Muscle layer of colon (tissue), 2 donors: Measurements from ENCODE around the gene OLFM1.
A peak's percentile ranks its signal among the peaks of the same experiment; 100 is the strongest.

ENCODE experiments used
- H3K27ac ChIP-seq: one replicate; pipeline ENCODE4 v1.7.0; 2013; ENCODE audit warnings: low read depth, mild to moderate bottlenecking, low read length, moderate library complexity
- H3K27me3 ChIP-seq, 2 donors: one replicate each; pipeline ENCODE4 v1.7.0; 2013; ENCODE audit warnings: low read length in 2 of 2, mild to moderate bottlenecking in 2 of 2; ENCODE audit not compliant: insufficient read depth in 2 of 2, control insufficient read depth in 1 of 2
- H3K36me3 ChIP-seq: one replicate; pipeline ENCODE4 v1.7.0; 2013; ENCODE audit warnings: mild to moderate bottlenecking, low read length; ENCODE audit not compliant: insufficient read depth
- H3K4me1 ChIP-seq: one replicate; pipeline ENCODE4 v1.7.0; 2013; ENCODE audit warnings: mild to moderate bottlenecking, low read length; ENCODE audit not compliant: insufficient read depth
- H3K4me3 ChIP-seq, 2 donors: one replicate each; pipeline ENCODE4 v1.7.0; 2013; ENCODE audit warnings: low read length in 2 of 2, low read depth in 1 of 2, mild to moderate bottlenecking in 1 of 2, moderate library complexity in 1 of 2
- H3K9ac ChIP-seq: one replicate; pipeline ENCODE4 v1.7.0; 2013; ENCODE audit warnings: low read length
- H3K9me3 ChIP-seq: one replicate; pipeline ENCODE4 v1.7.0; 2013; ENCODE audit warnings: mild to moderate bottlenecking, low read length
- donor health status: abdominal sarcoma.
- donor health status: Adenocarcinoma of cecum.

OLFM1 gene

GRCh38 chr9:135073081-135073740 is 14.3 kb upstream of the OLFM1 start:
- peaks cover 8% of the 10 kb centered on the region for H3K4me1 ChIP-seq
- no peaks in the 10 kb centered on the region for H3K9me3 ChIP-seq
- peaks cover 0 to 27% of the 10 kb centered on the region in 2 donors for H3K27me3 ChIP-seq
- H3K36me3 ChIP-seq: no peaks in the 10 kb centered on the region
- H3K9ac ChIP-seq: no peak overlapping the region
- no peak overlapping the region for H3K27ac ChIP-seq
- no peak overlapping the region for H3K4me3 ChIP-seq

- no peaks in the 10 kb centered on the region for H3K36me3 ChIP-seq
- H3K27me3 ChIP-seq: peaks cover 0 to 22% of the 10 kb centered on the region in 2 donors
- no peaks in the 10 kb centered on the region for H3K9me3 ChIP-seq
- H3K9ac ChIP-seq: no peak overlapping the region
- H3K27ac ChIP-seq: no peak overlapping the region
- no peak overlapping the region for H3K4me3 ChIP-seq
- H3K4me1 ChIP-seq: peaks cover 8% of the 10 kb centered on the region
Observed at GRCh38 chr9:135073741-135074305, 13.6 kb upstream of the OLFM1 start.

GRCh38 chr9:135074354-135075233 is 12.9 kb upstream of the OLFM1 start:
- no peak overlapping the region for H3K9ac ChIP-seq
- H3K27me3 ChIP-seq: peaks cover 0 to 15% of the 10 kb centered on the region in 2 donors
- peak overlapping the region; percentile 53 to 64 for H3K4me3 ChIP-seq
- no peaks in the 10 kb centered on the region for H3K9me3 ChIP-seq
- no peak overlapping the region for H3K27ac ChIP-seq
- H3K36me3 ChIP-seq: no peaks in the 10 kb centered on the region
- peaks cover 8% of the 10 kb centered on the region for H3K4me1 ChIP-seq

GRCh38 chr9:135075234-135076142 is 12.0 kb upstream of the OLFM1 start:
- H3K4me3 ChIP-seq: peak overlapping the region; percentile 53 to 64
- no peaks in the 10 kb centered on the region for H3K9me3 ChIP-seq
- peaks cover 8% of the 10 kb centered on the region for H3K4me1 ChIP-seq
- H3K27ac ChIP-seq: no peak overlapping the region
- H3K36me3 ChIP-seq: no peaks in the 10 kb centered on the region
- H3K27me3 ChIP-seq: peaks cover 0 to 6% of the 10 kb centered on the region in 2 donors
- no peak overlapping the region for H3K9ac ChIP-seq

- H3K9ac ChIP-seq: no peak overlapping the region
- H3K36me3 ChIP-seq: no peaks in the 10 kb centered on the region
- peak overlapping the region in 1 of 2 donors; percentile 53 for H3K4me3 ChIP-seq
- peaks cover 8% of the 10 kb centered on the region for H3K4me1 ChIP-seq
- H3K9me3 ChIP-seq: no peaks in the 10 kb centered on the region
- no peak overlapping the region for H3K27ac ChIP-seq
- no peaks in the 10 kb centered on the region for H3K27me3 ChIP-seq
Observed at GRCh38 chr9:135076143-135076875, 11.2 kb upstream of the OLFM1 start.

GRCh38 chr9:135076876-135077430 is 10.5 kb upstream of the OLFM1 start:
- Histone ChIP-seq H3K4me3 (peak overlapping the region in 1 of 2 donors; percentile 23), H3K9ac (no peak overlapping the region), H3K27me3 (no peaks in the 10 kb centered on the region)

GRCh38 chr9:135077497-135078200 is 9.8 kb upstream of the OLFM1 start:
- H3K27me3 ChIP-seq: no peaks in the 10 kb centered on the region
- no peaks in the 10 kb centered on the region for H3K36me3 ChIP-seq
- H3K4me3 ChIP-seq: no peak overlapping the region
- no peaks in the 10 kb centered on the region for H3K9me3 ChIP-seq
- peaks cover 8% of the 10 kb centered on the region for H3K4me1 ChIP-seq
- H3K27ac ChIP-seq: no peak overlapping the region
- no peak overlapping the region for H3K9ac ChIP-seq

More at GRCh38 chr9:135076876-135077430, 10.5 kb upstream of the OLFM1 start:
- Histone ChIP-seq H3K4me1 (peaks cover 8% of the 10 kb centered on the region), H3K27ac (no peak overlapping the region), H3K36me3 (no peaks in the 10 kb centered on the region), H3K9me3 (no peaks in the 10 kb centered on the region)

GRCh38 chr9:135078361-135078821 is 9.1 kb upstream of the OLFM1 start:
- Histone ChIP-seq H3K4me3 (no peak overlapping the region), H3K27me3 (no peaks in the 10 kb centered on the region), H3K4me1 (peaks cover 8% of the 10 kb centered on the region), H3K9me3 (no peaks in the 10 kb centered on the region), H3K9ac (no peak overlapping the region), H3K36me3 (no peaks in the 10 kb centered on the region), H3K27ac (no peak overlapping the region)

- Histone ChIP-seq H3K27me3 (no peaks in the 10 kb centered on the region), H3K27ac (no peak overlapping the region), H3K4me3 (no peak overlapping the region)
Observed at GRCh38 chr9:135079018-135079417, 8.4 kb upstream of the OLFM1 start.

GRCh38 chr9:135079676-135080075 is 7.8 kb upstream of the OLFM1 start:
- Histone ChIP-seq H3K4me1 (peaks cover 7% of the 10 kb centered on the region), H3K27me3 (no peaks in the 10 kb centered on the region), H3K9me3 (no peaks in the 10 kb centered on the region), H3K9ac (no peak overlapping the region), H3K4me3 (no peak overlapping the region), H3K36me3 (no peaks in the 10 kb centered on the region), H3K27ac (no peak overlapping the region)

More at GRCh38 chr9:135079018-135079417, 8.4 kb upstream of the OLFM1 start:
- Histone ChIP-seq H3K36me3 (no peaks in the 10 kb centered on the region), H3K4me1 (peaks cover 8% of the 10 kb centered on the region), H3K9ac (no peak overlapping the region), H3K9me3 (no peaks in the 10 kb centered on the region)
